ENCODE measurements around the gene APOA4. TPM values are rescaled to one million over a fixed set of nuclear protein-coding genes. Genes with fewer than 3 reads are reported as not detected.

APOA4 gene
- total RNA-seq, 1 experiment from 2014 or later = not detected

GRCh38 chr11:116786326-116786725, 36.8 kb downstream of the APOA4 start:
- Histone ChIP-seq H3K4me1 (ENCODE audit: control insufficient read depth, insufficient read depth, low read length) (peaks cover 15% of the 10 kb centered on the region), H3K27me3 (ENCODE audit: control insufficient read depth, insufficient read depth, low read length) (no peaks in the 10 kb centered on the region), H3K27ac (ENCODE audit: low read length) (no peak overlapping the region; the same call in 1 of the 2 replicates), H3K36me3 (ENCODE audit: control insufficient read depth, insufficient read depth, low read length) (peaks cover 56% of the 10 kb centered on the region), H3K9me3 (ENCODE audit: control insufficient read depth, insufficient read depth, low read depth, low read length) (no peaks in the 10 kb centered on the region), H3K4me3 (ENCODE audit: low read depth in 2 of 2, low read length in 2 of 2) (peak overlapping the region in 1 of 2 experiments; percentile 86; a peak in 2 of 4 replicates)
- TF ChIP-seq POLR2AphosphoS5 (IDR thresholded peaks at IDR 0.05; ENCODE audit: low read depth, low read length) (no peak), SIN3A (IDR thresholded peaks at IDR 0.05; ENCODE audit: borderline replicate concordance, insufficient read depth, low read depth, low read length) (no peak), TCF7L2 (IDR thresholded peaks at IDR 0.05; ENCODE audit: low read depth, low read length) (no peak)
- TF ChIP-seq, protein P1, sequence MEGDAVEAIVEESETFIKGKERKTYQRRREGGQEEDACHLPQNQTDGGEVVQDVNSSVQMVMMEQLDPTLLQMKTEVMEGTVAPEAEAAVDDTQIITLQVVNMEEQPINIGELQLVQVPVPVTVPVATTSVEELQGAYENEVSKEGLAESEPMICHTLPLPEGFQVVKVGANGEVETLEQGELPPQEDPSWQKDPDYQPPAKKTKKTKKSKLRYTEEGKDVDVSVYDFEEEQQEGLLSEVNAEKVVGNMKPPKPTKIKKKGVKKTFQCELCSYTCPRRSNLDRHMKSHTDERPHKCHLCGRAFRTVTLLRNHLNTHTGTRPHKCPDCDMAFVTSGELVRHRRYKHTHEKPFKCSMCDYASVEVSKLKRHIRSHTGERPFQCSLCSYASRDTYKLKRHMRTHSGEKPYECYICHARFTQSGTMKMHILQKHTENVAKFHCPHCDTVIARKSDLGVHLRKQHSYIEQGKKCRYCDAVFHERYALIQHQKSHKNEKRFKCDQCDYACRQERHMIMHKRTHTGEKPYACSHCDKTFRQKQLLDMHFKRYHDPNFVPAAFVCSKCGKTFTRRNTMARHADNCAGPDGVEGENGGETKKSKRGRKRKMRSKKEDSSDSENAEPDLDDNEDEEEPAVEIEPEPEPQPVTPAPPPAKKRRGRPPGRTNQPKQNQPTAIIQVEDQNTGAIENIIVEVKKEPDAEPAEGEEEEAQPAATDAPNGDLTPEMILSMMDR (IDR thresholded peaks at IDR 0.05) = no peak
- TF ChIP-seq, protein P2, sequence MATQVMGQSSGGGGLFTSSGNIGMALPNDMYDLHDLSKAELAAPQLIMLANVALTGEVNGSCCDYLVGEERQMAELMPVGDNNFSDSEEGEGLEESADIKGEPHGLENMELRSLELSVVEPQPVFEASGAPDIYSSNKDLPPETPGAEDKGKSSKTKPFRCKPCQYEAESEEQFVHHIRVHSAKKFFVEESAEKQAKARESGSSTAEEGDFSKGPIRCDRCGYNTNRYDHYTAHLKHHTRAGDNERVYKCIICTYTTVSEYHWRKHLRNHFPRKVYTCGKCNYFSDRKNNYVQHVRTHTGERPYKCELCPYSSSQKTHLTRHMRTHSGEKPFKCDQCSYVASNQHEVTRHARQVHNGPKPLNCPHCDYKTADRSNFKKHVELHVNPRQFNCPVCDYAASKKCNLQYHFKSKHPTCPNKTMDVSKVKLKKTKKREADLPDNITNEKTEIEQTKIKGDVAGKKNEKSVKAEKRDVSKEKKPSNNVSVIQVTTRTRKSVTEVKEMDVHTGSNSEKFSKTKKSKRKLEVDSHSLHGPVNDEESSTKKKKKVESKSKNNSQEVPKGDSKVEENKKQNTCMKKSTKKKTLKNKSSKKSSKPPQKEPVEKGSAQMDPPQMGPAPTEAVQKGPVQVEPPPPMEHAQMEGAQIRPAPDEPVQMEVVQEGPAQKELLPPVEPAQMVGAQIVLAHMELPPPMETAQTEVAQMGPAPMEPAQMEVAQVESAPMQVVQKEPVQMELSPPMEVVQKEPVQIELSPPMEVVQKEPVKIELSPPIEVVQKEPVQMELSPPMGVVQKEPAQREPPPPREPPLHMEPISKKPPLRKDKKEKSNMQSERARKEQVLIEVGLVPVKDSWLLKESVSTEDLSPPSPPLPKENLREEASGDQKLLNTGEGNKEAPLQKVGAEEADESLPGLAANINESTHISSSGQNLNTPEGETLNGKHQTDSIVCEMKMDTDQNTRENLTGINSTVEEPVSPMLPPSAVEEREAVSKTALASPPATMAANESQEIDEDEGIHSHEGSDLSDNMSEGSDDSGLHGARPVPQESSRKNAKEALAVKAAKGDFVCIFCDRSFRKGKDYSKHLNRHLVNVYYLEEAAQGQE (IDR thresholded peaks at IDR 0.05; ENCODE audit: insufficient read depth in 1 of 2, low read depth in 2 of 2, low read length in 1 of 2) = no peak
- ChIA-PET POLR2A (interaction anchor here (1.1 kb wide), 1 partner anchor 14 kb away, joined by 3 read pairs; the partner anchor contains the start of gene BUD13), CTCF (interaction anchor here (0.6 kb wide), 1 partner anchor 357 kb away, joined by 3 read pairs; no protein-coding TSS in a partner anchor)
- no peak for ATAC-seq
- in situ Hi-C loops (cut with HindIII; ENCODE audit: low pct_unique_long_range_greater_than_20kb, low sequenced_read_pairs) = loop anchor here (10.0 kb wide), 1 partner anchor 218 kb away; no protein-coding TSS in a partner anchor
- no TSS peak for BruUV-seq (replicated peaks)
- intact Hi-C loops (cut with micrococcal nuclease; ENCODE audit: unreplicated experiment) = no loop called here
- DNase-seq (ENCODE audit: low read depth, low spot score) = no peak

GRCh38 chr11:116782728-116783127, 40.4 kb downstream of the APOA4 start:
- intact Hi-C loops (cut with micrococcal nuclease; ENCODE audit: unreplicated experiment) (no loop called here), in situ Hi-C loops (cut with HindIII; ENCODE audit: low pct_unique_long_range_greater_than_20kb, low sequenced_read_pairs) (loop anchor here (10.0 kb wide), 1 partner anchor 222 kb away; no protein-coding TSS in a partner anchor)
- Histone ChIP-seq H3K9me3 (ENCODE audit: control insufficient read depth, insufficient read depth, low read depth, low read length) (no peaks in the 10 kb centered on the region), H3K4me3 (ENCODE audit: low read depth in 2 of 2, low read length in 2 of 2) (no peak overlapping the region), H3K36me3 (ENCODE audit: control insufficient read depth, insufficient read depth, low read length) (peaks cover 82% of the 10 kb centered on the region), H3K27me3 (ENCODE audit: control insufficient read depth, insufficient read depth, low read length) (no peaks in the 10 kb centered on the region), H3K27ac (ENCODE audit: low read length) (no peak overlapping the region), H3K4me1 (ENCODE audit: control insufficient read depth, insufficient read depth, low read length) (peaks cover 9% of the 10 kb centered on the region)
- BruUV-seq (replicated peaks) = no TSS peak
- ChIA-PET CTCF (no interaction called here), POLR2A (interaction anchor here (0.5 to 0.7 kb wide), 2 partner anchors 44 to 380 kb away, joined by 3 read pairs; no protein-coding TSS in a partner anchor)
- no peak for DNase-seq (ENCODE audit: low read depth, low spot score)
- no peak for ATAC-seq
- TF ChIP-seq, protein P1 (IDR thresholded peaks at IDR 0.05) = no peak
- TF ChIP-seq, protein P2 (IDR thresholded peaks at IDR 0.05; ENCODE audit: insufficient read depth in 1 of 2, low read depth in 2 of 2, low read length in 1 of 2) = no peak
- TF ChIP-seq POLR2AphosphoS5 (IDR thresholded peaks at IDR 0.05; ENCODE audit: low read depth, low read length) (no peak), TCF7L2 (IDR thresholded peaks at IDR 0.05; ENCODE audit: low read depth, low read length) (no peak), SIN3A (IDR thresholded peaks at IDR 0.05; ENCODE audit: borderline replicate concordance, insufficient read depth, low read depth, low read length) (no peak)

Data from Panc1 (cell line).